Adrenal gland (tissue), 12 donors: ENCODE measurements around the gene PSMB1. TPM values are rescaled to one million over a fixed set of nuclear protein-coding genes. Genes with fewer than 3 reads are reported as not detected.

ENCODE experiments used
- DNase-seq, 7 donors: peaks; one replicate each; pipeline ENCODE4 v3.0.0-alpha.2; 2019 to 2020
- H3K27ac ChIP-seq, 5 donors: fragments of 200-600 bp; sonication (generic) in 4 of 5; 1 replicate in 3 of 5; 2 replicates in 2 of 5; pipeline versions ENCODE4 v1.5.1 to v1.8.0; 2016 to 2020; ENCODE audit warnings: mild to moderate bottlenecking in 1 of 5
- H3K27me3 ChIP-seq: fragments of 200-600 bp; 2 replicates; pipeline ENCODE4 v1.8.0; 2021
- H3K36me3 ChIP-seq, 2 donors: fragments of 200-600 bp; replicated peaks in 1 of 2; 1 replicate in 1 of 2; 2 replicates in 1 of 2; pipeline versions ENCODE4 v1.5.1 to v1.8.0; 2018 to 2022
- H3K4me1 ChIP-seq, 2 donors: fragments of 200-600 bp; replicated peaks in 1 of 2; 1 replicate in 1 of 2; 2 replicates in 1 of 2; pipeline versions ENCODE4 v1.5.1 to v1.8.0; 2018 to 2021
- H3K4me3 ChIP-seq, 4 donors: fragments of 200-600 bp; sonication (generic) in 3 of 4; one replicate each; pipeline ENCODE4 v1.5.1; 2016 to 2018
- H3K9me3 ChIP-seq, 3 donors: fragments of 200-600 bp; sonication (generic) in 1 of 3; replicated peaks in 1 of 3; 1 replicate in 2 of 3; 2 replicates in 1 of 3; pipeline versions ENCODE4 v1.5.1 to v1.8.0; 2016 to 2021
- CTCF ChIP-seq, 6 experiments: fragments of 450-650 bp in 4 of 6; fragments of 200-600 bp in 2 of 6; sonication (generic) in 1 of 6; IDR thresholded peaks; 1 replicate in 5 of 6; 2 replicates in 1 of 6; pipeline versions ENCODE4 v1.5.1 to v1.8.0; 2016 to 2021; ENCODE audit warnings: antibody characterized with exemption in 6 of 6, mild to moderate bottlenecking in 2 of 6, moderate library complexity in 1 of 6
- POLR2A ChIP-seq, 2 donors: fragments of 450-650 bp; IDR thresholded peaks; one replicate each; pipeline ENCODE4 v1.6.1; 2017; ENCODE audit warnings: antibody characterized with exemption in 2 of 2, mild to moderate bottlenecking in 2 of 2, moderate library complexity in 1 of 2
- WGBS, 4 donors: extraction: QIAGEN DNeasy Blood & Tissue Kit in 2 of 4; methylation state at CpG; one replicate each; pipeline versions ENCODE4 v1.1.5 to v1.1.7; 2013 to 2017; 5-methylcytosine and 5-hydroxymethylcytosine counted together
- intact Hi-C, 2 donors: fragments of 100-400 bp; cut with DNase I; formaldehyde crosslinking; loops; one replicate each; pipeline versions ENCODE4 v1.14.1 to v1.15.0; 2022 to 2023
- polyA plus RNA-seq, 3 donors: library from polyadenylated mRNA; stranded (reverse); fragments of 200-250 nt in 2 of 3; fragments of 350-450 nt in 1 of 3; fragmentation: Illumina TruSeq in 1 of 3; extraction: RNeasy Lipid Tissue Mini Kit (QIAGEN cat#74804) in 1 of 3; gene quantifications; one replicate each; pipeline ENCODE4 v1.2.3, GENCODE V29; 2013 to 2014
- total RNA-seq, 9 donors: library from RNA; depleted of rRNA in 4 of 9; stranded (reverse); fragments of >200 nt in 4 of 9; fragments of 120-200 nt in 1 of 9; fragmentation: NEBNext Ultra II Directional in 1 of 9; extraction: Animal tissue kit (Norgen Biotek cat#: 25700) in 1 of 9; gene quantifications; one replicate each; pipeline versions ENCODE4 v1.1.0 to v1.2.4, GENCODE V29; 2013 to 2023
- donor health status: healthy with polysubstance abuse.
- donor health status: Bipolar disorder and iron deficiency.
- donor health status: DM: yes; HTN: yes; CAD: no.
- donor health status: DM: no; HTN: no; CAD: no.
- donor health status: DM: no; HTN: no; CAD: no.
- donor health status: DM: yes; HTN: yes; CAD: no.

PSMB1 gene
- total and polyA plus RNA-seq, 12 donors, result 129 to 442 (median 191) TPM

DNA sequence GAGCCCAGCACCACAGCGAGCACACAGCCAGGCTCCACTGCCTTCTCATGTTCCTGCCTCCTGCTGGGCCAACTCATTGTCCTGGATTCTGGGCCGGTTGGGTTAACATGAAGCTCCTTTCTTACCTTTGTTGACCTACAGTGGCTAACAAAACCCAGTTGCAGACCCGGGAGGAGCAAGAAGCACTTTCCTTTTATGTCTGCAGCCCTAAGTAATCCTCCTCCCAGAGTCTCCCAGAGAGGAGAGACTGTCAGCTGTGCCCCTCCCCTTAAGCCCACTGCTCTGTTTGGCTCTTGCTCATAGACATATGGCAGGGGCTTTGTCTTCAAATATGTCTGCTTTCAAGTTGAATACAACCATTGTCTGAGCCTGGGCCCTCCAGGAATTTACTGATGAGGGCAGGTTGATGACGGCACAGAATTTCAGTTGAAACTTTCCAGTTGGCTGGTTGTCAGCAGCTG, 55.2 kb downstream of the PSMB1 start:
- intact Hi-C loops, result no loop called here
- WGBS, 4 donors, result 26 to 34% (median 31%) methylated on average over 4 of the region's 4 CpGs
- Histone ChIP-seq H3K27ac (no peak overlapping the region), H3K9me3 (no peaks in the 10 kb centered on the region), H3K4me3 (no peak overlapping the region), H3K36me3 (no peaks in the 10 kb centered on the region), H3K27me3 (peaks cover 3% of the 10 kb centered on the region), H3K4me1 (no peaks in the 10 kb centered on the region)
- TF ChIP-seq POLR2A (IDR thresholded peaks at IDR 0.05), result no peak
- TF ChIP-seq CTCF (IDR thresholded peaks at IDR 0.05), result no peak
- DNase-seq, result no peak

- no peaks in the 10 kb centered on the region for H3K4me1 ChIP-seq
- H3K27me3 ChIP-seq, result no peaks in the 10 kb centered on the region
- 84 to 95% (median 90%) methylated on average over 2 of the region's 2 CpGs for WGBS, 4 donors
- H3K4me3 ChIP-seq, result no peak overlapping the region
- intact Hi-C loops, result no loop called here
- H3K9me3 ChIP-seq, result no peaks in the 10 kb centered on the region
- no peaks in the 10 kb centered on the region for H3K36me3 ChIP-seq
- DNase-seq, result no peak
- no peak overlapping the region for H3K27ac ChIP-seq
- no peak for TF ChIP-seq POLR2A (IDR thresholded peaks at IDR 0.05)
- no peak for TF ChIP-seq CTCF (IDR thresholded peaks at IDR 0.05)
These were observed 59.8 kb downstream of the PSMB1 start for GRCh38 chr6:170493354-170493753.

DNA sequence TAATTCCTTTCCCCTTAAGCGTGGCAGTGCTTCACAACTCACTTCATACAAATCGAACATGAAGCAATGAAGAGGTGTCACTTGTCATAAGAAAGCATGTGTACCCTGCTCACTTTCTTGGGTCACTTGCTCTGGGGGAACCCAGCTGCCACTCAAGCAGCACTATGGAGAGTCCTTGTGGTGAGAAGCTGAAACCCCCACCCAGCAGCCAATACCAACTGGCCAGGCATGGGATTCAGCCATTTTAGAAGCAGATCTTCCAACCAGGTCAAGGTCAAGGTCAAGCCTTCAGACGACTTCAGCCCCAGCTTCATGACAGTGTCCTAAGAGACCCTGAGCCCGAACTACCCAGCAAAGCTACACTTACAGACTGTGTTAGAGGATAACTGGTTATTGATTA, 62.8 kb downstream of the PSMB1 start:
- TF ChIP-seq POLR2A (IDR thresholded peaks at IDR 0.05), result no peak
- no peak for TF ChIP-seq CTCF (IDR thresholded peaks at IDR 0.05)
- Histone ChIP-seq H3K4me1 (no peaks in the 10 kb centered on the region), H3K27ac (no peak overlapping the region), H3K4me3 (no peak overlapping the region), H3K27me3 (no peaks in the 10 kb centered on the region), H3K36me3 (no peaks in the 10 kb centered on the region), H3K9me3 (no peaks in the 10 kb centered on the region)
- intact Hi-C loops, result no loop called here
- 64 to 75% (median 70%) methylated on average over 4 of the region's 4 CpGs for WGBS, 4 donors
- no peak for DNase-seq

DNA sequence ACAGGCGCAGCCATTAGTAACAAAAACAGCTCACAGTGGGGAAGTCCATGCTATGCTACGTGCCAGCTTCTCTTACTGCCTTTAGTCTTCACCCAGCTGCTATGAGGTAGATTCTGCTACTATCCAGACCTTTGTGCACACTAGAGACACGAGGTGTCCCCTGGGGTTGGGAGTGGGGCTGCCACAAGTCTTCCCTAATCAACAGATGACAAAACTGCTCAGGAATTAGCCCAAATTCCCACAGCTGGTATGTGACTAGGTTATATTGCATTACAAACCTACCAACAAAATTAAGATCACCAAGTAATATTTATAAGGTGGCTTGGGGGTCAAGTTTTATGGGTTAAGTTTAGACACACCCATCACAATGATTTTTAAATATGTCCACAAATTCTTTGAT, 63.3 kb downstream of the PSMB1 start:
- Histone ChIP-seq H3K36me3 (no peaks in the 10 kb centered on the region), H3K4me3 (no peak overlapping the region), H3K9me3 (no peaks in the 10 kb centered on the region), H3K27ac (no peak overlapping the region), H3K27me3 (no peaks in the 10 kb centered on the region), H3K4me1 (no peaks in the 10 kb centered on the region)
- TF ChIP-seq CTCF (IDR thresholded peaks at IDR 0.05) (no peak), POLR2A (IDR thresholded peaks at IDR 0.05) (no peak)
- no peak for DNase-seq
- intact Hi-C loops, result no loop called here
- WGBS, 4 donors, result 70 to 81% (median 74%) methylated on average over 3 of the region's 3 CpGs
